Occipital lobe (tissue), 2 donors: Measurements from ENCODE around the gene NLRP6. TPM values are rescaled to one million over a fixed set of nuclear protein-coding genes. Genes with fewer than 3 reads are reported as not detected.
"Not testable (repeated sequence)": the region's sequence is repeated elsewhere in the genome, so short reads cannot be mapped to it uniquely, and the experiment has no call there.

ENCODE experiments used
- DNase-seq: peaks from one replicate; lab custom pipeline; 2025; lab: John Stamatoyannopoulos, UW
- total RNA-seq: library from RNA; depleted of rRNA; stranded (reverse); fragments of >200 nt; gene quantifications from one replicate; pipeline ENCODE4 v1.2.3, GENCODE V29; 2014

Gene NLRP6
- total RNA-seq: not detected

DNA sequence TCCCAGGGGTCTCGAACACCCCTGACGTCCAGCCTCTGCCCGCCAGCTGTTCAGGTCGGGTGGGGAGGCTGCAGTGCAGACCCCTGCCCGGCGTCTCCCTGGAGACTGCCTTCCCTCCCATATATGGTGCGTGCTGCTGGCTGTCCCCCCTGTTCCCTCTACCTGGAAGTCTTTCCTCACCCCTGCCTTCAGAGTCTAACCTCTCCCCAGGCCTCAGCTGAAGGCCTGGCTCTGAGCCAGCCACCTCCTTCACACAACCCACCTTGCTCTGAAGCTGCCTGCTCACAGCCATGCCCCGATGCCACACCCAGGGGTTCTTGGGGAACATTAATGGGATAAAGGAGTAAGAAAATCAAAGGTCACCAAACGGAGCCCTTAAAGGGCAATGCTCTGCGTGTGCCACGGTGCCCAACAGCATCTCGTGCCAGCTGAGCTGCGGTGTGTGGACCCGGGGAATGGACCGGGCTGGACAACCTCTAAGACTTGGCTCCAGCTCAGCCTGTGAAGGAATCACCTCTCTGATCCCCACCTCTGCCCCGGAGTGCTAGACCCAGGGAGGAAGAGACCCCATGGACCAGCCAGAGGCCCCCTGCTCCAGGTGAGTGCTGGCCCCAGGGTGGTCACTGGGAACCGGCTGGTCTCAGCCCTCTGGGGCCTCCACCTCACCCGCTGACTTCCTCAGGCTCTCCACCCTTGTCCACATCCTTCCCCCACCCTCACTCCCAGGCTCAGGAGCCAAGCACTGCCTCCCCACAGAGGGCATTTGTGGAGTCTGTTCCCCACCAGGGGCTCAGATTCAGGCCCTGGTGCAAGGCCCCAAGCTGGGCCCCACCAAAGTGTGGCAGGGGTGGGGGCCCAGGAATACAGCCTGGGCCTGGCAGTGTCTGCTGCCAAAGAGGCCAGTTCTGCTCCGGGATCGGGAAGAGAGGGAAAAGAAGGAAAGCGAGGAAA is at the start of gene NLRP6:
NLRP6 (plus strand) TSS at position 407 of the 951 bp plus-strand sequence; CDS start at position 570, 163 bp downstream.
- DNase-seq: no peak

DNA sequence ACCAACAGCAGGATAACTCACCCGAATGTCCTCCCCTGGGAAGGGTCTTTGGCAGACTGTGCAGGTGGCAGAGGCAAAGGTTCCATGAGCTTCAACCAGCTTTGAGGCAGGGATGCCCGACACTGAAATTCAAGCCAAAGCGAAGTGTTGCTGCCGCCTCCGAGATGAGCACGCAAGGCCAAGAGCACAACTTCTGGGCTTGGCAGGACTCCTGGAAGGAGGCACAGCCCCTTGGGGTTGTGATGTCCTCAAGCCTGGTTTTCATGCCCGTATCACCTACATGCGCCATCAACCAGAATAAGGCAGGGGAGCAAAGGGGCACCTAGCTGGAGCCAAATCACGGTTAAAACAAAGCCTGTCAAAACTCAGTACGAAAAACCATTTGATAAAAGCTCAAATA is 47.8 kb upstream of the NLRP6 start:
- DNase-seq: no peak

DNA sequence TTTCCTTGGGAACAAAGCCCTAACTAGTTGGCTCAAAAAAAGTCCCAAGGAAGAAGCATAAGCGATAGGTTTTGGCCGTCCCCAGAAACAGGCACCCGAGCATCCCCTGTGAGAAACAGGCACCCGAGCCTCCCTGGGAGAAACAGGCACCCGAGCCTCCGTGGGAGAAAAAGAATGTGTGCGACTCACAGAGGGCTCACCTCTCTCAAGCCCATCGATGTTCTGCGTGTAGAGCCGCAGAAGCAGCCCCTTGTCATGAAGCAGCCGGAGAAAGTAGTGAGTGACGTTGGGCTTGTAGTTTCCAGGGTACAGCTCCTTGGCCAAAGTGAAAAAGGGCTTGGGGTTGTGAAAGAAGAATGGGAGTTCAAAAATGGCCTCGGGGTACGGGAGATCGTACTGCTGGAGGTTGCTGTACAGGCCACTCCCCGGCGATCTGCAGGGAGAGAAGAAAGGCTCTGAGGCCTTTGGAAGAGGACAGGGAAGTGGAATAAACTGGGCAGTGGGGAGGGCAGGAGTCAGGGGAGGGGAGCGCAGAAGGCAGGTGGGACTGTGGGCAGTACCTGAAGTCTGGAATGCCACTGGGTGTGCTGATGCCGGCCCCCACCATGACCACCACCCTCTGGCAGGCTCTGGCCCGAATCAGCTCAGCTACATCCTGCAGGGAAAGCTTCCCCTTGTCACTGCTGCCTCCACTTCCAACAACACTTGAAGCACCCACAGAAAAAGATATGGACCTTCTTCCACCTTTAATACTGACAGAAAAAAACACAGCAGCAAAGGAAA is 45.2 kb upstream of the NLRP6 start:
- DNase-seq: no peak

DNA sequence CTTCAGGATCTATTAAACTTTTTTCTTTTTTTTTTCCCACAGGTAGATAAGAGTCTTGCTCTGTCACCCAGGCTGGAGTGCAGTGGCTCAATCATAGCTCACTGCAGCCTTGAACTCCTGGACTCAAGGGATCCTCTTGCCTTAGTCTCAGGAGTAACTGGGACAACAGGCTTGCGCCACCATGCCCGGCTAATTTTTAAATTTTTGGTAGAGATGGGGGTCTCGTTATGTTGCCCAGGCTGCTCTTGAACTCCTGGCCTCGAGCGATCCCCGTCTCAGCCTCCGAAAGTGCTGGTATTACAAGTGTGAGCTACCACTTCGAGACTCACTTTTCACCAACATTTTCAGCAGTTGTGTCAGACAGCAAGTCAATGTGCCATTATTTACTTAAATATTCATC is 43.0 kb upstream of the NLRP6 start:
- DNase-seq: no peak

DNA sequence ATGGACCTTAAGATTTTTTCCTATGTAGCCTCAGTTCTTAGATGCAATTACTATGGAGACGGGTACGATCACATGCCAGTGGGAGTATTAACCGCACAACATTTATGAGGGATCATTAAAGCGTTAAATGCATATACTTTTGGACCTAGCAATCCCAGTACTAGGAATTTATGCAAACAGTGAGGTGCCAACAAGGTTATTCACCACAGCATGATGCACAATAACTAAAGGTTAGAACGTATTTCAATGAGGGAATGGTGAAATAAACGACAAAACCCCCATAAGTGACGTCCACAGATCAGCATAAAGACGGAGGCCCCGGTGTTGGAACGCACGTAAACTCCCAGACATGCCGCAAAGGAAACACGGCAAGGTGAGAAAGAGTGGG is 42.6 kb upstream of the NLRP6 start:
- no peak for DNase-seq

DNA sequence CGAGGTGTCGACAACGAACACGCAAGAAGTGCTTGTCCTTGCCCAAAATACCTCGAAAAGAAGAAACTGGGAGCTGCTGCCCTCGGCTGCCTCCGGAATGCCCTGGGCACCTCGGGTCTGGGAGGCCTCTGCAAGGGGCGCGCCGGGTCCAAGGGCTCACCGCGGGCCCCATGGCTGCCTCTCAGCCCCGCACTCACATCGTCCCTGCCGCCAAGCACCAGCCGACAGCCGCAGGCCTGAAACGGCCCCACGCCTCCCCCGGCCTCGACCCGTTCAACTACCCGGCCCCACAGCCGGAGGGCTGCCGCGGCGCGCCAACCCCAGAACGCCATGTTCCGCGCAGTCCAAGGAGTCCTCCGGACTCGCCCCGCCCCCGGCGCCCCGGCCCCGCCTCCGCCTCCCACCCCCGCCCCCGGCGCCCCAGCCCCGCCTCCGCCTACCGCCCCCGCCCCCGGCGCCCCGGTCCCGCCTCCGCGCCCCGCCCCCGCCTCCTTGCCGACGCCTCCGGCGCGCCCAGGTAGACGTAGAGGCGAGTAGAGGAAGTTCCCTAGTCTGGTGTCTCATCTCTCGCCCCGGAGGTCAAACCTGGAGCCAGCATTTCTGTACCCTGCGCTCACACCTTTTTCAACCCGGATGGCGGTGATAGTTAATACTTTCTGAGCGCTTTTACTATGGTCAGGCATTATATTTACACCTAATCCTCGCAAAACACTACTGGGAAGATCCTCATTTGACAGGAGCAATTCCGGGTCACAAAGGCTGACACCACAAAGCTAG is 42.0 kb upstream of the NLRP6 start, which contains the start of gene SIRT3:
SIRT3 (minus strand) TSS at position 346 of the 777 bp plus-strand sequence; CDS start at position 332, 14 bp downstream.
- peak; percentile 77 for DNase-seq

DNA sequence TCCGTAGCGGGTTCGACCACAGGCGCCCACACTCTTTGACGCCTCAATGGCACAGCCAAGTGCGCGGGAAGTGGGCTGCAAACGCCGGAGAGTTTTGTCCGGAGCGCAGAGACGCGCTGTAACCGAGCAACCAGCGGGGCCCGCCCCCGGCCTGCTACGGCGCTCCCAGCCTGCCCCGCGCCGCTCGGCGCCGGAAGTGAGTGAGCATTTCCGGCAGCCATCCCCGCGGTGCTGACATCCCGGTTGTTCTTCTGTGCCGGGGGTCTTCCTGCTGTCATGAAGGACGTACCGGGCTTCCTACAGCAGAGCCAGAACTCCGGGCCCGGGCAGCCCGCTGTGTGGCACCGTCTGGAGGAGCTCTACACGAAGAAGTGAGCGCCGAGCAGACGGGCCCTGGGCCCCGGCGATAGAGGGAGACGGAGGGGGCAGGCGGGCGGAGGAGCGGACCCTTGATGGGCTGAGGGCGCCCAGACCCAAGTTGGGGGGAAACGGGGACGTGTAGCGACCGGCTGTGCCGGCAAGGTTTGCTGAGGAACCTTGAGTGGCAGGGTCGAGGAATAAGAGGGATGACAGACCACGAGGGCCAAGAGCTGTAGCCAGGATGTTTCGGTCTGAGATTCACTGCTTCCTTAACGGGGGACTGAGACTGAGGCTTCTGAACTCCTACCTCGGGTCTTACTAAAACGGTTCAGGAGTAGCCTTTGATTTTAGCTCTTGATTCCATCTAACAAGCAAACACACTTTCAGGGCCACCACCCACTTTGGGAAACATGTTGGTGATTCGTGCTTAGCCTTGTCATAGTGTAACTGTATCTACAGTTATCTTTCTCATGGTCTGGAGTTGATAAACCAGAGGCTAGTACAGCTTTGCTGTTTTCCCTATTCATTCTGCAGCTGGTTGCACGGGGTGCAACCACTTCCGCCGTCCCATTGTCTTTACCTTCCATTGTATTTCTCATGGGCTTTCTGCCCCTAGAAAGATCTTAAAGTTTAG is 41.1 kb upstream of the NLRP6 start, which contains the start of gene PSMD13:
PSMD13 (plus strand) TSS at position 203 of the 994 bp plus-strand sequence; CDS start at position 277, 74 bp downstream.
- peak; percentile 76 for DNase-seq

DNA sequence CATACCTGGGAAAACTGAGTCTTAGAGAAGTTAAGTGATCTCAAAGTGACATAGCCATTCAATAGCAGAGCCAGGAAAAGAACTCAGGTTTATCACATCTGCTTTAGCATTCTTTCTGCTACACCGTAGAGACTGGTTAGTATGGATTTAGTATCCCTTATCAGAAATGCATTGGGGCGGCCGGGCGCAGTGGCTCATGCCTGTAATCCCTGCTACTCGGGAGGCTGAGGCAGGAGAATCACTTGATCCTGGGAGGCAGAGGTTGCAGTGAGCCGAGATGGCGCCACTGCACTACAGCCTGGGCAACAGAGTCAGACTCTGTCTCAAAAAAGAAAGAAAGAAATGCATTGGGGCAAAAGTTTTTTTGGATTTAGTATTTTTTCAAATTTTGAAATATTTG is 39.9 kb upstream of the NLRP6 start:
- DNase-seq: not testable (repeated sequence)

DNA sequence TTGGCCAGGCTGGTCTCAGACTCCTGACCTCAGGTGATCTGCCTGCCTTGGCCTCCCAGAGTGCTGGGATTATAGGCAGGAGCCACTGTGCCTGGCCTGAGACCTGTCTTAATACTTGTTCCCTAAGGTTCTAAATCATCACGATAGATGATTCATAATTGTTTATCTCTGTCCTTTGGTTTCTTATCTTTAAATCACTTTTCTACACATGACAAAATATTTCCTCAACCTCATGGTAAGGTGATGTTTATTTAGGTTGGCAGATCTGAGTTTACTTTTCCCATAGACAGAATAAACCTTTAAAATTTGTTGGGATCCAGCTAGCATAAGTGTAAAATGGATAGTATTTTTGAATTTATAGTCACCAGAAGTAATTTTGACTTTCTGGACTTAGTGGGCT is 37.9 kb upstream of the NLRP6 start:
- no peak for DNase-seq

DNA sequence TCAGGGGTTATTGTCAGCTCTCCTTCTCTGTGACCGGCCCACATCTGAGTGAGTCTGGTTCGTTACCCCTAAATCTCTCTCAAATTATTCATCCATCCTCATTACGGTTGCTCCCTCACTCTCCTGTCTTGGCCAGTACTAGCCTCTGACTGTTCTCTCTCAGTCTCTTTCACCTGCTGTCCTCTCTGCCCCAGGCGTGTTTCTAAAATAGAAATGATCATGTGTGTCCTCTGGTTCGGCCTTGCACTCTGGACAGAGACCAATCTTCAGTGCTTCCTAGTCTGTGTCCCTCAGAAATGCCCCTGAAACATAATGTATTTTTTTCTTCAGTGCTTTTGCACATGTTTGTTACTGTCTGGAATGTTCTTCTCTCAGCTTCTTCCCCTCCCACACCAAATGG is 36.6 kb upstream of the NLRP6 start:
- DNase-seq: no peak

DNA sequence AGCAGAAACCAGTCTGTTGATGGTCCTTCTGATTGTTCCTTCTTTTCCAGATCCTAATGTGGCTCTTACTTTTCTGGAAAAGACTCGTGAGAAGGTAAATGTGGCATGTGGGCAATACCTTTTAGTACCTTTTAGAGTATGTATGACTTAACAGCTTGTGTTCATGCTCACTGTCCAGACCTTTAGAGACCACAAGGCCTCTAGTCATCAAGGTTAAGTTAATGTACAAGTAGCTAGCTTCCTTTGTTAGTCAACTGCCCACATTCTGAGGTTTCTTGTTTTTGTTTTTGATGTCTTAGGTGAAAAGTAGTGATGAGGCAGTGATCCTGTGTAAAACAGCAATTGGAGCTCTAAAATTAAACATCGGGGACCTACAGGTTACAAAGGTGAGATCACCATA is 33.8 kb upstream of the NLRP6 start:
- DNase-seq: no peak

DNA sequence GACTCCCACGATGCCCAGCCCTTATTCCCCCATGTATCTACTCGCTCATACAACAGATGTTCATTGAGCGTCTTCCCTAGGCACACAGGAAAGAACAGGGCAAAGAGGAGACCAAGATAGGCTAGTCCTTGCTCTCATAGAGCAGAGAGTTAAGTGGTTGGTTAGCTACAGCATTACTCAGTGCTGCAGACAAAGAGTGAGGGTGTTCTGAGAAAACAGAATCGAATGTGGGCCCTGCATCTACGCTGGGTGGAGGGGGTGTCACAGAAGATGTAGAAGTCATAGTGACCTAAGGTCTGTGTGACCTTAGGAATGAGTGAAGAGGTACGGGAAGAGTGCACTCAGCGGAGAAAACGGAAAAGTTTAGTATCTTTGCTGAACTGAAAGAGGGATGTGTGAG is 29.1 kb upstream of the NLRP6 start:
- DNase-seq: no peak

DNA sequence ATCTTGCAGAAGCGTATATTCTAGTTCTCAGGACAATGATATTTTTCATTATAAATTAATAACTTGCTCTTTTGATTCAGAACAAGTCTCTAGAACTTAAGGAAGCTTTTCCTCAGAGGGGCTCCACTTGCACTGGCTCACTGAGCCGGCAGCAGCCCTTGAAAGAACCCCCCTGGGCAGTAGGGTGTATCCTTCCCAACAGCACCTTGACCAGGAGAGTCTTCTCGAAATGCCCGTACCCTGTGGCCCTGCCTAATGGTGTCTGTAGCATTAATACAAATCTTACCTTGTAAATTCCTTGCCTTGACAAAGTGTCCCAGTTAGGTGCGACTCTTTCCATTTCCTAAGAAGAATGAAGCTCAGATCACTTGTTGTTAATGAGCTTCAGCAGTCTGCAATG is 27.9 kb upstream of the NLRP6 start:
- DNase-seq: no peak

DNA sequence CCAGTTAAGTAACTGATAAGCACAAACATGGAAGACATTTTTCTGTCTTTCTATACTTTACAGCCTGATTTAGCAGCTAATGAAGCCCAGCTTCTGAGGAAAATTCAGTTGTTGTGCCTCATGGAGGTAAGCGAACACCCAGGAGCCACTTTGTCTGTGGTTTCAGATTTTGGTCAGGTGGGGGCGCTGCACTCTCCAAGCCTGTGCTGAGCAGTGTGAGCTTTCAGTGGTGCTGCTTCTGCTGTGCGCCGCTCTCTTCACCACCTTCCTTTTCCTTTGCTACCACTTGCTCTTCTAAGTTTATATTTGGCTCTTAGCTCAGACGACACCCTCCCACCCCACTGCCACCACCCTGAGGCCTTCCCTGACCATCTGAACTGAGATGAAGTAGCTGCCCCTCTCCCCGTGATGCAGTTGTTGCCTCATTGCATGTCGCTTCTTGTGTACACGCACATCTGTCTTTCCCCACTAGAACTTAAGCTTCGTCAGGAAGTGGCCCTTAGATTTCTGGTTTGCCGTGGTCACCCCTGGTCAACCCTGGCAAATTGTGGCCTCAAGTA is 27.4 kb upstream of the NLRP6 start:
- no peak for DNase-seq

DNA sequence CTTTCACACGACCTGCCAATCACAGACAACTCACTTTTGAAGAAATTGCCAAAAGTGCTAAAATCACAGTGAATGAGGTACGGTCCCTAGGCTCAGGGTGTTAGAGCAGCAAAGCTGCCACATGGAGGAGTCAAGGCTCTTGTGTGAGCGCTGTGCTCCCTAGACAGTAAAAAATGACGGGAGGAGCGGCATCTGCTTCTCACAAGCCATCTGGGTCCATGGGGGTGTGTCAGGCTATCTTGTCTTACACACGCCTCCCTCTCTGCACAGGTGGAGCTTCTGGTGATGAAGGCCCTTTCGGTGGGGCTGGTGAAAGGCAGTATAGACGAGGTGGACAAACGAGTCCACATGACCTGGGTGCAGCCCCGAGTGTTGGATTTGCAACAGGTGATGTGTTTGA is 26.7 kb upstream of the NLRP6 start:
- no peak for DNase-seq

DNA sequence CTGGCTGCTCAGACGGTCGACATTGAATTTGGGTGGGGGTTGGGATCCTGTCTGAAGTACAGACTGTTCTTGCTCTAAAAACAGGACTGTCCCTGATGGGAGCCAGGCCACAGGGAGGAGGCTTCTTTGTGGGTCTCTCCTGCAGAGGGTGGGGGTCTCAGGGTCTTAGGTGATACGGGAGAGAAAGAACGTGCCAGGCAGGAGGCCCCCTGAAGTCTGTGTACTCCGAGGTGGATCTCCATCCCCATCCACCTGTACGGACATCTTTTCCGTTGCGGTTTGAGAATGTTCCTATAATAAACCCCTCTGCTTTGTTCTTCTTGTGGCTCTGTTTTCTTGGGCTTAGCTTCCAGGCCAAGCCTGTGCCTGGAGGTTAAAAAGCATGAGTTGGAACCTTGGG is 25.5 kb upstream of the NLRP6 start:
- DNase-seq: no peak

DNA sequence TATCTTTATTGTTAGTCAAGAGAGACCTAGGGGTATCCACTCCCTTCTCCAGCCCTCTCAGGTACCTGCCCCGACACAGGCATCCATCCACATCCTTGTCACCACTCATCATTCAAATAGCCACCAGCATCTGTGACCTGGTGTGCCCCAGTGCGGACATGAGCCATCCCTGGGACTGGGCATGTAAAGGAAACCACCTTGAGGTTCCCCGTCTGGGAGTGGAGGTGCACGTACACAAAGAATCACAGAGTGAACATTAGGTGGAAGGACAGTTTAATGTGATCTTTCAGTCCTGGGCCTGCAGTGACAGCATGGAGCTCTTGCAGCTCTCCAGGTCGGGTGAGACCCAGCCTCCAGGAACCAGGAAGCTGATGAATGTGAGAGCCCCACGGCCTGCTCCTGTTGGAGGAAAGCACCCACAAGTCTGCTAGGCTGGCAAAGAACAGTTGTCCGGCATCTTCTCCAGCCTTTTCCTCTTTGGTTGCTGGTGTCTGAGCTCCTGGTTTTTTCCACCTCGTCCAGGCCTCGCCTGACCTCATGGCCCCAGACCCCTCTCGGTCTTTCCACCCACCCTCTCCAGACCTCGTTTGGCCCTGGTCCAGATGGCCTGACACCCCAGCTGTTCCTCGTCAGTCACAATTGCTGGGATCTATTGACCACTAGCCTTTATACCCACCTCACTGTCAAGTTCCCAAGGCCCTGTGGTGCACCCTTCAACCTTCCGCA is 24.9 kb upstream of the NLRP6 start:
- no peak for DNase-seq

DNA sequence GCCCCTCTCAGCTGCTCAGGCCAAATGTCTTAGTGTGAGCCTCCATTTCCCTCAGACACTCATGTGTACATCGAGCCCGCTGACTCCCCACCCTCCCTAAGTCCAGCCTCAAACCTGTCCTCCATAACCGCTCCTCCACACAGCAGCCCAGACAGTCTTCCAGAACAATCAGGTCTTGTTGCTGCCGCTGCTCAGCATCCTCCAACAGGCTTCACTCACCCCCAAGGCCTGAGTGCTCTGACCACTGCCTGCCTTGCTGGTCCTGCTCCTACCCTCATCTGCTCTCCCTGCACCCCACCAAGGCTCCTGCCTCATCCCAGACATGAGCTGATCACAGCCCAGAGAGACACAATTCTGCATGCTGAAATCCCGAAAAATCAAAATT is 24.3 kb upstream of the NLRP6 start:
- no peak for DNase-seq

DNA sequence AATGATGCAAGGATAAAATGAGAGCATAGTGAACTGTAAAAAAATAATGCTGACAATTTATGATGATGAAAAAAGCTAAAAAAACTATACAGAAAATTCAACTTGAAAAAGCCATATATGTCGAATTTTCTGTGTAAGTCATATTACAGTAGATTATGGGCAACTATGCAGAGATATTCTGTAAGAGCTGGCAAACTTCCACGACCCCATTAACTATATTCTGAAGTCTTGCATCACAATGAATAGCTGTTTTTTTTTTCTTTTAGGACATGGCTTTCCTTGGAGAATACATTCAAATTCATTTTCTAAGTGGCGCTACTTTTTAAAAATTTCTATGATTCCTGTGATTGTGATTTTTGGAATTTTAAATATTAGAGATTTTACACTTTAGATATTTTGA is 23.0 kb upstream of the NLRP6 start:
- no peak for DNase-seq
